ENCODE results near the gene CDIP1. TPM values are rescaled to one million over a fixed set of nuclear protein-coding genes. Genes with fewer than 3 reads are reported as not detected.

The CDIP1 gene
- total and polyA plus RNA-seq, 10 of the 15 experiments (the other 5 are each of a cell fraction or from before 2014, with no cell fraction given): 6.1 to 32.4 (median 13.6) TPM

GRCh38 chr16:4498546-4499195 is 39.9 kb downstream of the CDIP1 start:
- ChIA-PET CTCF (interaction anchor here (0.6 to 3.2 kb wide), 2 partner anchors 87 to 96 kb away, joined by 4 to 16 read pairs; no protein-coding TSS in a partner anchor), RAD21 (ENCODE audit: unreplicated experiment) (no interaction called here), POLR2A (interaction anchor here (0.5 to 1.0 kb wide), 2 partner anchors 11 to 20 kb away, joined by 4 to 5 read pairs; no protein-coding TSS in a partner anchor), SMC1A (ENCODE audit: uncharacterized antibody, unreplicated experiment) (interaction anchor here (3.7 kb wide), 1 partner anchor 8 kb away, joined by 12 read pairs; no protein-coding TSS in a partner anchor)
- FAIRE-seq (no peak), DNase-seq (ENCODE audit: low read depth, low spot score) (no peak), ATAC-seq (no peak)
- Histone ChIP-seq H3K36me3 (ENCODE audit: control insufficient read depth in 2 of 2, insufficient read depth in 2 of 2, low read length in 1 of 2) (no peaks in the 10 kb centered on the region; a peak in 2 of 4 replicates), H3K9me3 (replicated peaks; ENCODE audit: control insufficient read depth, insufficient read depth, low read length) (no peaks in the 10 kb centered on the region), H3K79me2 (ENCODE audit: control insufficient read depth, insufficient read depth, low read length) (no peaks in the 10 kb centered on the region; the same call in 1 of the 2 replicates), H3K4me3 (no peak overlapping the region), H3K27ac (ENCODE audit: control insufficient read depth, insufficient read depth) (no peak overlapping the region), H4K20me1 (ENCODE audit: control insufficient read depth, insufficient read depth) (no peaks in the 10 kb centered on the region; the same call in 1 of the 2 replicates), H3K4me1 (ENCODE audit: control insufficient read depth, insufficient read depth, low read length) (no peaks in the 10 kb centered on the region), H3K4me2 (ENCODE audit: control insufficient read depth, insufficient read depth) (no peak overlapping the region), H2AFZ (ENCODE audit: control insufficient read depth, low read depth, low read length) (no peak overlapping the region), H3K9ac (ENCODE audit: control insufficient read depth, insufficient read depth, low read length) (no peak overlapping the region), H3K27me3 (replicated peaks in 1 of 2; ENCODE audit: control insufficient read depth in 2 of 2, insufficient read depth in 2 of 2, low read length in 1 of 2) (no peaks in the 10 kb centered on the region)
- TF ChIP-seq ATF7 (IDR thresholded peaks at IDR 0.05; ENCODE audit: low read depth) (no peak), RBBP5 (conservative IDR thresholded peaks at IDR 0.05) (no peak), CHD1 (IDR thresholded peaks at IDR 0.05; ENCODE audit: low read depth, low read length) (no peak), DPF2 (IDR thresholded peaks at IDR 0.05) (no peak)
- BruUV-seq (replicated peaks): no TSS peak
- in situ Hi-C loops (cut with MboI) (no loop called here), intact Hi-C loops (cut with micrococcal nuclease; ENCODE audit: unreplicated experiment) (no loop called here)
- 67% methylated on average over 8 of the region's 8 CpGs for WGBS (ENCODE audit: insufficient coverage, insufficient replicate concordance, low lambda C conversion rate, missing lambda C conversion rate)

DNA sequence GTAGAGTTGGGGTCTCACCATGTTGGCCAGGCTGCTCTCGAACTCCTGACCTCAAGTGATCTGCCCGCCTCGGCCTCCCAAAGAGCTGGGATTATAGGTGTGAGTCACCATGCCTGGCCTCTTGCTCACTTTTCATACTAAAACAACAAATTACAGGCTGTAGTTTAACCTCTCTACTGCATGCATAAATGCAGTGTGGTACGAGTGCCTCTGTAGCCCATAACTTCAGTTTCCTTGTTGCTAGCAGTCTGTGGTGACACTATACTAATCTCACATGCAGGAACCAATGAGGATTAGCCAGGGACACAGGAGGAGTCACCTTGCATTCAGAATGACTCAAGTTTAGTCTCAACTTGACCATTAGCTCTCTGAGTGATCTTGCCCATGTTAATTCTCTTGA is 42.3 kb downstream of the CDIP1 start:
- WGBS (ENCODE audit: insufficient coverage, insufficient replicate concordance, low lambda C conversion rate, missing lambda C conversion rate): 57% methylated on average over 4 of the region's 4 CpGs
- intact Hi-C loops (cut with micrococcal nuclease; ENCODE audit: unreplicated experiment) (no loop called here), in situ Hi-C loops (cut with MboI) (no loop called here)
- ATAC-seq (peak; percentile 29; the same call in 2 of the 3 replicates), DNase-seq (ENCODE audit: low read depth, low spot score) (no peak), FAIRE-seq (no peak)
- H3K9me3 ChIP-seq (replicated peaks; ENCODE audit: control insufficient read depth, insufficient read depth, low read length): no peaks in the 10 kb centered on the region
- H3K4me3 ChIP-seq: no peak overlapping the region
- H3K27ac ChIP-seq (ENCODE audit: control insufficient read depth, insufficient read depth): no peak overlapping the region
- H3K9ac ChIP-seq (ENCODE audit: control insufficient read depth, insufficient read depth, low read length): no peak overlapping the region
- H2AFZ ChIP-seq (ENCODE audit: control insufficient read depth, low read depth, low read length): no peak overlapping the region
- H4K20me1 ChIP-seq (ENCODE audit: control insufficient read depth, insufficient read depth): no peaks in the 10 kb centered on the region; the same call in 1 of the 2 replicates
- H3K4me2 ChIP-seq (ENCODE audit: control insufficient read depth, insufficient read depth): no peak overlapping the region
- POLR2A ChIA-PET: no interaction called here
- SMC1A ChIA-PET (ENCODE audit: uncharacterized antibody, unreplicated experiment): no interaction called here
- RAD21 ChIA-PET (ENCODE audit: unreplicated experiment): no interaction called here
- no TSS peak for BruUV-seq (replicated peaks)
- H3K4me1 ChIP-seq (ENCODE audit: control insufficient read depth, insufficient read depth, low read length): no peaks in the 10 kb centered on the region
- CTCF ChIA-PET: interaction anchor here (0.6 to 0.9 kb wide), 3 partner anchors 11 to 1653 kb away, joined by 3 to 5 read pairs (median 4); no protein-coding TSS in a partner anchor
- no peaks in the 10 kb centered on the region; a peak in 2 of 4 replicates for H3K36me3 ChIP-seq (ENCODE audit: control insufficient read depth in 2 of 2, insufficient read depth in 2 of 2, low read length in 1 of 2)
- no peaks in the 10 kb centered on the region; the same call in 1 of the 2 replicates for H3K79me2 ChIP-seq (ENCODE audit: control insufficient read depth, insufficient read depth, low read length)
- no peaks in the 10 kb centered on the region for H3K27me3 ChIP-seq (replicated peaks in 1 of 2; ENCODE audit: control insufficient read depth in 2 of 2, insufficient read depth in 2 of 2, low read length in 1 of 2)
- TF ChIP-seq, protein P1, sequence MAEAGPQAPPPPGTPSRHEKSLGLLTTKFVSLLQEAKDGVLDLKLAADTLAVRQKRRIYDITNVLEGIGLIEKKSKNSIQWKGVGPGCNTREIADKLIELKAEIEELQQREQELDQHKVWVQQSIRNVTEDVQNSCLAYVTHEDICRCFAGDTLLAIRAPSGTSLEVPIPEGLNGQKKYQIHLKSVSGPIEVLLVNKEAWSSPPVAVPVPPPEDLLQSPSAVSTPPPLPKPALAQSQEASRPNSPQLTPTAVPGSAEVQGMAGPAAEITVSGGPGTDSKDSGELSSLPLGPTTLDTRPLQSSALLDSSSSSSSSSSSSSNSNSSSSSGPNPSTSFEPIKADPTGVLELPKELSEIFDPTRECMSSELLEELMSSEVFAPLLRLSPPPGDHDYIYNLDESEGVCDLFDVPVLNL (IDR thresholded peaks at IDR 0.05; ENCODE audit: low read depth, low read length): no peak
- no peak for TF ChIP-seq TCF7 (IDR thresholded peaks at IDR 0.05; ENCODE audit: borderline replicate concordance)
- TF ChIP-seq, protein P2, sequence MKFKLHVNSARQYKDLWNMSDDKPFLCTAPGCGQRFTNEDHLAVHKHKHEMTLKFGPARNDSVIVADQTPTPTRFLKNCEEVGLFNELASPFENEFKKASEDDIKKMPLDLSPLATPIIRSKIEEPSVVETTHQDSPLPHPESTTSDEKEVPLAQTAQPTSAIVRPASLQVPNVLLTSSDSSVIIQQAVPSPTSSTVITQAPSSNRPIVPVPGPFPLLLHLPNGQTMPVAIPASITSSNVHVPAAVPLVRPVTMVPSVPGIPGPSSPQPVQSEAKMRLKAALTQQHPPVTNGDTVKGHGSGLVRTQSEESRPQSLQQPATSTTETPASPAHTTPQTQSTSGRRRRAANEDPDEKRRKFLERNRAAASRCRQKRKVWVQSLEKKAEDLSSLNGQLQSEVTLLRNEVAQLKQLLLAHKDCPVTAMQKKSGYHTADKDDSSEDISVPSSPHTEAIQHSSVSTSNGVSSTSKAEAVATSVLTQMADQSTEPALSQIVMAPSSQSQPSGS (IDR thresholded peaks at IDR 0.05; ENCODE audit: low read length): no peak
- TF ChIP-seq, protein P3, sequence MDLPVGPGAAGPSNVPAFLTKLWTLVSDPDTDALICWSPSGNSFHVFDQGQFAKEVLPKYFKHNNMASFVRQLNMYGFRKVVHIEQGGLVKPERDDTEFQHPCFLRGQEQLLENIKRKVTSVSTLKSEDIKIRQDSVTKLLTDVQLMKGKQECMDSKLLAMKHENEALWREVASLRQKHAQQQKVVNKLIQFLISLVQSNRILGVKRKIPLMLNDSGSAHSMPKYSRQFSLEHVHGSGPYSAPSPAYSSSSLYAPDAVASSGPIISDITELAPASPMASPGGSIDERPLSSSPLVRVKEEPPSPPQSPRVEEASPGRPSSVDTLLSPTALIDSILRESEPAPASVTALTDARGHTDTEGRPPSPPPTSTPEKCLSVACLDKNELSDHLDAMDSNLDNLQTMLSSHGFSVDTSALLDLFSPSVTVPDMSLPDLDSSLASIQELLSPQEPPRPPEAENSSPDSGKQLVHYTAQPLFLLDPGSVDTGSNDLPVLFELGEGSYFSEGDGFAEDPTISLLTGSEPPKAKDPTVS (IDR thresholded peaks at IDR 0.05; ENCODE audit: low read depth, low read length): no peak
- TF ChIP-seq, protein P4, sequence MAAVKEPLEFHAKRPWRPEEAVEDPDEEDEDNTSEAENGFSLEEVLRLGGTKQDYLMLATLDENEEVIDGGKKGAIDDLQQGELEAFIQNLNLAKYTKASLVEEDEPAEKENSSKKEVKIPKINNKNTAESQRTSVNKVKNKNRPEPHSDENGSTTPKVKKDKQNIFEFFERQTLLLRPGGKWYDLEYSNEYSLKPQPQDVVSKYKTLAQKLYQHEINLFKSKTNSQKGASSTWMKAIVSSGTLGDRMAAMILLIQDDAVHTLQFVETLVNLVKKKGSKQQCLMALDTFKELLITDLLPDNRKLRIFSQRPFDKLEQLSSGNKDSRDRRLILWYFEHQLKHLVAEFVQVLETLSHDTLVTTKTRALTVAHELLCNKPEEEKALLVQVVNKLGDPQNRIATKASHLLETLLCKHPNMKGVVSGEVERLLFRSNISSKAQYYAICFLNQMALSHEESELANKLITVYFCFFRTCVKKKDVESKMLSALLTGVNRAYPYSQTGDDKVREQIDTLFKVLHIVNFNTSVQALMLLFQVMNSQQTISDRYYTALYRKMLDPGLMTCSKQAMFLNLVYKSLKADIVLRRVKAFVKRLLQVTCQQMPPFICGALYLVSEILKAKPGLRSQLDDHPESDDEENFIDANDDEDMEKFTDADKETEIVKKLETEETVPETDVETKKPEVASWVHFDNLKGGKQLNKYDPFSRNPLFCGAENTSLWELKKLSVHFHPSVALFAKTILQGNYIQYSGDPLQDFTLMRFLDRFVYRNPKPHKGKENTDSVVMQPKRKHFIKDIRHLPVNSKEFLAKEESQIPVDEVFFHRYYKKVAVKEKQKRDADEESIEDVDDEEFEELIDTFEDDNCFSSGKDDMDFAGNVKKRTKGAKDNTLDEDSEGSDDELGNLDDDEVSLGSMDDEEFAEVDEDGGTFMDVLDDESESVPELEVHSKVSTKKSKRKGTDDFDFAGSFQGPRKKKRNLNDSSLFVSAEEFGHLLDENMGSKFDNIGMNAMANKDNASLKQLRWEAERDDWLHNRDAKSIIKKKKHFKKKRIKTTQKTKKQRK (IDR thresholded peaks at IDR 0.05; ENCODE audit: low read depth, low read length): no peak

Data from GM12878 (cell line).